GF-D8 (cell line): Measurements from ENCODE around the gene CRNN.
A peak's percentile ranks its signal among the peaks of the same experiment; 100 is the strongest.

Experiments
- DNase-seq: peaks from one replicate; lab custom pipeline; 2025; lab: John Stamatoyannopoulos, UW

CRNN gene

DNA sequence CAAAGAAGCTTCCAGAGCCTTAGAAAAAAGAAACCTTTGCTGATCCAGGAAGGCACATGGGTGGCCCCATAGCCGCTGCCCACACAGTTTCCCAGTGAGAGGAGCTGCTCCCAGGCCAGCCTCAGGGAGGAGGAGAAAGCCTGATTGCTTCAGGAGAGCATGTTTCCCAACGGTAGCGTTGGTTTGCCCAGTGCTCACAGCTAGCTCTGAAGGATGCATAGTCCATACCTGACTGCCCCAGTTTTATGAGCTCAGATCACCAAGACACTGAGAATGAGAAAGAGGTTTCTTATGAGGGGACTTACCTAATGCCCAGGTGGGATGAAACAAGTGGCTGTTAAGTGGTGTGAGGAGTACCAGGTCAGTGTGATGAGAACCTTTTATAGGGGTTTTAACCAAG, at the start of gene CRNN:
TSS of gene CRNN (minus strand) at position 355 of the 400 bp plus-strand sequence. CDS start 2,030 bp downstream, outside the sequence.
- DNase-seq, result no peak

DNA sequence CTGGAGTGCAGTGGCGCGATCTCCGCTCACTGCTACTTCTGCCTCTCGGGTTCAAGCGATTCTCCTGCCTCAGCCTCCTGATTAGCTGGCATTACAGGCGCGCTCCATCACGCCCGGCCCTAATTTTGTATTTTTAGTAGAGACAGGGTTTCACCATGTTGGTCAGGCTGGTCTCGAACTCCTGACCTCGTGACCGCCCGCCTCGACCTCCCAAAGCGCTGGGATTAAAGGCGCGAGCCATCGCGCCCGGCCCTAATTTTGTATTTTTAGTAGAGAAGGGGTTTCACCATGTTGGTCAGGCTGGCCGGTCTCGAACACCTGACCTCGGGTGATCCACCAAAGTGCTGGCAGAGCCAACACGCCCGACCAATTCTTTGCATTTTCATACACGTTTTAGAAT, 48.6 kb upstream of the CRNN start:
- no peak for DNase-seq

- peak; percentile 25 for DNase-seq
Measured at GRCh38 chr1:152461544-152461943, 47.5 kb upstream of the CRNN start.

DNA sequence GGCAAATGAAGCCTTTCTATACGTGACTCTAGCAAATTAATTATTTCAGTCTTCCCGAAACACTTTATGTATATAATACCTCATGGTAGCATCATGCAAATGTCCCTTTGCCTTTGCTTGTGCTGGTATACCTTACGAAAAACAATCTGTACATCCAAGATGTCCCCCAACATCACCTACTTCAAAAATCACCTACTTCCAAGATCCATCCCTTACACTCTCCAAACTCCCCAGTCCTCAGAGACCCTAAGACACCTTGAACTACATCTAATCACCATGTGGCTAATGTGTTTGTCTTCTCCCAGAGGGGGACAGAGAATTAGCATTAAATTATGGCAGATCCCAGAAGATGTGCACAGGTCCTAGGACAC, 46.5 kb upstream of the CRNN start:
- DNase-seq, result no peak

- DNase-seq, result peak; percentile 21
Measured at GRCh38 chr1:152459596-152460528, 45.8 kb upstream of the CRNN start.

DNA sequence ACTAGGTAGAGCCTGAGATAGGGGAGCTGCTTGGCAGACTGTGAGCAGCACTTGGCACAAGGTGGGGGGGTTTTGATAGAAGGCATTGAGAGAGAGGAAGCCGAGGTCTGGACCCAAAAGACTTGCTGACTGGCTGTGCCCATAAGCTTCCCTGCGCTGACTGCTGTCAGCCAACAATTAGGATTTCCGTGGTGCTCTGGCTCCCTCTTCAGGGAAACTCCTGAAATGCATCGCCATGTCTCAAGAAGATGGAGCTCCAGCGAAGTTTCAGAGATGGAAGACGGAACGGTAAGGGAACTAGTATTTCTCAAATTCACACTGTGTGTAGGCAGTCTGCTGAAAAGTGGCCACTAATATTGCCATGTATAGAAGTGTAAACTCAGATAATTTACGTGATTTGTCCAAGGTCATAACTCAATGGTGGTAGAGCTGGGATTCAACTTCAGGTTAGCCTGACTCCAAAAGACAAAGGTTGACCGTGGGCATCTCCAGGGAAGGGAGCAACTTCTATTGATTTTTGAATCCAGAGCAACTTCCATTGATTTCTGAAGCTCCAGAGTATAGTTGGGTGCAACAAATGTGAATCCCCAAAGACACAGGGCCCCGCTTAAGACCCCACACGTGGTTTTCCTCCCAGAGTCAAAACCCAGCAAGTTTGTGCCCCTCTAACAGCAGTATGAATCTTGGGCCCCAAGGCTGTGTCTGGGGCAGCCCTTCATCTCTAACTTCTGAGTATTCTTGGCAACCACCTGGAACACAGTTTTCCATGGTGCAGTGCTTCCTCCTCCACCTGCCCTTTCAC, 44.5 kb upstream of the CRNN start:
- DNase-seq, result peak; percentile 7

- no peak for DNase-seq
Measured at GRCh38 chr1:152457561-152457960, 43.5 kb upstream of the CRNN start.

DNA sequence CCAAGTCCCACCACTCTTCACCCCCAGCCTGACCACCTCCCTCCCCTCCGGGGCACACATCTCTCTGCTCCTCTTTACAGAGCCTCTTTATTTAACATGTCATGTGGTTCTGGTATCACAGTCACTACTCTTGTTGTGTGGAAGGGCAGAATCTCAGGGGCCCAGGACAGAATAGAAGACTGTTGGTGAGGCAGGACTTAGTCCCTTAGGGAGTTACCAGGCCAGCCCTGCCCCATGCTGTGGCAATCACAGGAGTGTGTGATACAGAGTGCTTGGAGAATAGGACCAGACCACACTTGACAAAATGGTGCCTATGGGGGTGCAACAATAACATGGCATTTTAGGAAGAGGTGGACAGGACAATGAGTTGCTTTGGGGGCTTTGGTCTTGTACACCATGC, 43.0 kb upstream of the CRNN start:
- DNase-seq, result no peak

DNA sequence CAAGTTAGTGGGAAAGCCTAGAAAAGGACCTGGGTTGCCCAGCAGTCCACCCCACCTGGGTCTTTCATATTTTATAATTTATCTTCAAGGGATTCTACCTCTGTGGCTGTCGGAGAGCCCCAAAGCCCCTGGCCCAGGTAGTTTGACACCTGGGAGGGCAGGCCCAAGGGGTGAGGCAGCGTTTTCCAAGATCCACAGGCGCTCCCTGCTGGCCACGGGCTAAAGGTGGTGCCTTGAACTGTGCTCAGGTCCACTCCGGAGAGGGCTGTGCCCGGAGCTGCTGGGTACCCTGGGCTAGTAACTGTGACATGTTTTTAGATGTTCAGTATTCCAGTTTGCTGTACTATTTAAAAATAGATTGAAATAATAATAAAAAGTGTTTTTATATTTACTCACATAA, 37.2 kb upstream of the CRNN start:
- DNase-seq, result no peak

- no peak for DNase-seq
Measured at GRCh38 chr1:152449661-152450060, 35.6 kb upstream of the CRNN start.

- no peak for DNase-seq
Measured at GRCh38 chr1:152448496-152448895, 34.4 kb upstream of the CRNN start.

- DNase-seq, result no peak
Measured at GRCh38 chr1:152448095-152448494, 34.0 kb upstream of the CRNN start.

- DNase-seq, result no peak
Measured at GRCh38 chr1:152447484-152447883, 33.4 kb upstream of the CRNN start.

DNA sequence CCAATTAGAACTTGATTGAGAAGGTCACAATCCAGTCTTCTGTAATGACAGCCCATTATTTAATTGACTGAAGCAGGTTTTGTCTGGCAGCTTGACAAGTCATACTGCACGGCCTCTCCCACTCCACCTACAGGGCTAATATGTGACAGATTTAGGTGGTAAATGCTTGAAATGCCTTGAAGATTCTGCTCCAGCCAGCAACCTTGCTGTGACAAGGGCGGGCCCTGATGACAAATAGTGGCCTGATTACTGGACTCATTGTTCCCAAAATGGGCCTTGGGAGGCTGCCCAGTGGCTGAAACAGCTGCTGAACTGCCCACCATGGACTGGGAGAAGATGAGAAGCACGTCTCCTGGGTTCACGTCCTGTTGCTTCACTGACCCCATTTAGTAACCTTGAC, 30.0 kb upstream of the CRNN start:
- DNase-seq, result no peak

GRCh38 chr1:152442765-152443164, 28.7 kb upstream of the CRNN start:
- no peak for DNase-seq

- DNase-seq, result no peak
Measured at GRCh38 chr1:152442301-152442700, 28.2 kb upstream of the CRNN start.

DNA sequence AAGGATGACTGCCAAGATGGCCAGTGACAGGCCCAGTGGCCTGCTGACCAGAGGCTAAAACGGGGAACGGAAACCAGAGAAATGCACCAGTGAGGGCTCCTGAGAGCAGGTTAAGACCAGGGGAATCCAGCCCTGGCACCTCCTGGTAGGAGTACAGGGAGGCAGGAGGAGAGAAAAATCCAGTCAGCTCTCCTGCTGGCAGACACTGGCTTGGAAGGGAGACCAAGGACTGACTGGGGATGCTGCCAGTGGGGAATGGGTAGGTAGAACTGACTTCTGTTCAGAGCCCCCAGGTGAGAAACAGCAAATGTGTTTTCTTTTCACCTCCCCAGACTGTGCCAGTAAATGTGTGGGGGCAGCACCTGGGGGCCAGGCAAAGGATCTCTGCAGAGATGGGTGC, 27.7 kb upstream of the CRNN start:
- DNase-seq, result no peak

GRCh38 chr1:152440635-152441471, 26.8 kb upstream of the CRNN start:
- peak; percentile 3 for DNase-seq

DNA sequence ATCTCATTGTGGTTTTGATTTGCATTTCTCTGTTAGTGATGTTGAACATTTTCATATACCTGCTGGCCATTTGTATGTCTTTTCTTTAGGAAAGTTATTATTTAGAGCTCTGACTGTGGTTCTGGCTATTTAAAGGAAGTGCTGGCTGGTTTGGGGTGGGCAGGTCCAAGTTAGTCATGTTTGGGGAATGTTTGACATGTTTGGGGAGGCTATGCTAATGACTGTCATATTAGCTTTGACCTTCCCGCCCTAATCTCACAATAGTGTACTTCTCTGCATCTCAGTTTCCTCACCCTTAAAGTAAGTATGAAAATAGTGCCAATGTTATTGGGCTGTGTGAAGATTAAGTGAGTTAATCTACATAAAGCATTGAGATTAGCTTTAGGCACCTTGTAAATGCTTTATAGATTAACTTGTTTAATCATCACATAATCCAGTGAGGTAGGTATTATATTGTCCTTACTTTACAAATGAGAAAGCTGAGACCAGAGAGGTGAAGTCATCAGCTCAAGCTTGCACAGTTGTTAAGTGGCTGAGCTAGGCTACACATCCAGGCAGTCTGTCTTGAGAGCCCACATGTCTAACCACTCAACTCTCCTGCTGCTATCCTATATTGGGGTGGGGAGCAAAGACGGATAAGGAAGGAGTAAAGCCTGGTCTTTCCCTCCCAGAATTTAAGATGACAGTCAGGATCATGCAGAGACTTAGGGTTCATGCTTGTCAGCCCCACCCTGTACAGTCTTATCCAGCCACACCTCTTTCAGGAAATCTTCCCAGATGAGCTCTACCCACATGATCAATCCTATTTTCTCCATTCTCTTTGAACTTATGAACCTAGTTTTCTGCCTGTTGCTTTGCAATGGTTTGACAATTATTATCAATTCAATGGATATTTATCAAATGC, 22.8 kb upstream of the CRNN start:
- DNase-seq, result no peak

GRCh38 chr1:152427458-152427857, 13.4 kb upstream of the CRNN start:
- no peak for DNase-seq

- no peak for DNase-seq
Measured at GRCh38 chr1:152426731-152427130, 12.7 kb upstream of the CRNN start.
